Smooth muscle cell (in vitro differentiated cells): ENCODE results near the gene PLCB1. TPM values are rescaled to one million over a fixed set of nuclear protein-coding genes. Genes with fewer than 3 reads are reported as not detected.

Experiments
- DNase-seq: peaks from one replicate; lab custom pipeline; 2025; ENCODE audit not compliant: unreplicated experiment; lab: John Stamatoyannopoulos, UW
- H2AFZ ChIP-seq: fragments of 200-600 bp; sonication (generic); 2 replicates; pipeline ENCODE4 v1.6.0; 2016; ENCODE audit warnings: antibody characterized with exemption, low read depth, mild to moderate bottlenecking
- H3F3A ChIP-seq: fragments of 200-600 bp; sonication (generic); 2 replicates; pipeline ENCODE4 v1.6.0; 2017; ENCODE audit warnings: antibody characterized with exemption, low read depth
- H3K27ac ChIP-seq: fragments of 200-600 bp; sonication (generic); 2 replicates; pipeline ENCODE4 v1.5.1; 2016; ENCODE audit warnings: low read depth, mild to moderate bottlenecking
- H3K27me3 ChIP-seq: fragments of 200-600 bp; sonication (generic); 2 replicates; pipeline ENCODE4 v1.6.1; 2016; ENCODE audit warnings: low read depth, mild to moderate bottlenecking
- H3K36me3 ChIP-seq: fragments of 200-600 bp; sonication (generic); 2 replicates; pipeline ENCODE4 v1.5.1; 2016; ENCODE audit warnings: low read depth
- H3K4me1 ChIP-seq: fragments of 200-600 bp; sonication (generic); 2 replicates; pipeline ENCODE4 v1.5.1; 2016; ENCODE audit warnings: low read depth
- H3K4me2 ChIP-seq: fragments of 200-600 bp; sonication (generic); 2 replicates; pipeline ENCODE4 v1.6.0; 2016; ENCODE audit warnings: mild to moderate bottlenecking
- H3K4me3 ChIP-seq: fragments of 200-600 bp; sonication (generic); 2 replicates; pipeline ENCODE4 v1.5.1; 2016; ENCODE audit warnings: mild to moderate bottlenecking
- H3K79me2 ChIP-seq: fragments of 200-600 bp; sonication (generic); 2 replicates; pipeline ENCODE4 v1.6.0; 2016; ENCODE audit warnings: low read depth, mild to moderate bottlenecking
- H3K9ac ChIP-seq: fragments of 200-600 bp; sonication (generic); 2 replicates; pipeline ENCODE4 v1.6.0; 2016; ENCODE audit warnings: low read depth
- H3K9me3 ChIP-seq: fragments of 200-600 bp; sonication (generic); replicated peaks from 2 replicates; pipeline ENCODE4 v1.5.1; 2016; ENCODE audit warnings: low read depth
- H4K20me1 ChIP-seq: fragments of 200-600 bp; sonication (generic); 2 replicates; pipeline ENCODE4 v1.6.0; 2016; ENCODE audit warnings: low read depth
- CTCF ChIP-seq: fragments of 200-600 bp; sonication (generic); IDR thresholded peaks from 2 replicates; pipeline ENCODE4 v1.5.1; 2017; ENCODE audit warnings: borderline replicate concordance, mild to moderate bottlenecking, antibody characterized with exemption; ENCODE audit not compliant: insufficient read depth, poor library complexity, severe bottlenecking
- WGBS: methylation state at CpG from one replicate; pipeline ENCODE4 v1.1.7; 2016; ENCODE audit warnings: low lambda C conversion rate; 5-methylcytosine and 5-hydroxymethylcytosine counted together
- polyA plus RNA-seq: library from polyadenylated mRNA; unstranded; fragments of >200 nt; fragmentation: Nextera tagmentation; extraction: Ambion mirVana; gene quantifications from 2 replicates; pipeline ENCODE4 v1.2.1, GENCODE V29; 2016
- total RNA-seq: library from RNA; depleted of rRNA; stranded (reverse); fragments of >200 nt; gene quantifications from 2 replicates; pipeline ENCODE4 v1.2.3, GENCODE V29; 2014

PLCB1 gene
- total and polyA plus RNA-seq, 2 experiments from 2014 or later = 4.7 to 25.3 TPM

GRCh38 chr20:8127553-8128255 is 4.4 kb upstream of the PLCB1 start:
- Histone ChIP-seq H3K9ac (no peak overlapping the region), H3K4me2 (peak overlapping the region; percentile 48), H3K4me1 (peaks cover 12% of the 10 kb centered on the region), H4K20me1 (no peaks in the 10 kb centered on the region), H3K27me3 (no peaks in the 10 kb centered on the region), H2AFZ (no peak overlapping the region), H3K79me2 (no peaks in the 10 kb centered on the region), H3K4me3 (no peak overlapping the region), H3K36me3 (no peaks in the 10 kb centered on the region), H3K27ac (peak overlapping the region; percentile 23), H3K9me3 (no peaks in the 10 kb centered on the region), H3F3A (peaks cover 12% of the 10 kb centered on the region)
- DNase-seq = no peak
- no peak for TF ChIP-seq CTCF
- 30% methylated on average over 6 of the region's 6 CpGs for WGBS

GRCh38 chr20:8128291-8129060 is 3.6 kb upstream of the PLCB1 start:
- peaks cover 17% of the 10 kb centered on the region for H3K4me1 ChIP-seq
- whole genome bisulfite sequencing = 51% methylated on average over 5 of the region's 5 CpGs
- no peaks in the 10 kb centered on the region for H4K20me1 ChIP-seq
- no peak for DNase-seq
- TF ChIP-seq CTCF = no peak
- H3F3A ChIP-seq = peaks cover 12% of the 10 kb centered on the region
- H3K27ac ChIP-seq = peak overlapping the region; percentile 23
- no peaks in the 10 kb centered on the region for H3K79me2 ChIP-seq
- H3K4me3 ChIP-seq = no peak overlapping the region
- no peaks in the 10 kb centered on the region for H3K36me3 ChIP-seq
- H3K9ac ChIP-seq = no peak overlapping the region
- H2AFZ ChIP-seq = no peak overlapping the region
- no peaks in the 10 kb centered on the region for H3K9me3 ChIP-seq
- peaks cover 7% of the 10 kb centered on the region for H3K27me3 ChIP-seq
- H3K4me2 ChIP-seq = peak overlapping the region; percentile 48

- H3K4me1 ChIP-seq = peaks cover 17% of the 10 kb centered on the region
Observed at GRCh38 chr20:8129211-8129976, 2.7 kb upstream of the PLCB1 start.

More at GRCh38 chr20:8129211-8129976, 2.7 kb upstream of the PLCB1 start:
- Histone ChIP-seq H3K9me3 (no peaks in the 10 kb centered on the region), H3K4me2 (no peak overlapping the region), H4K20me1 (no peaks in the 10 kb centered on the region), H3K79me2 (no peaks in the 10 kb centered on the region), H2AFZ (no peak overlapping the region), H3K27me3 (peaks cover 17% of the 10 kb centered on the region), H3K27ac (no peak overlapping the region), H3F3A (peaks cover 12% of the 10 kb centered on the region), H3K4me3 (no peak overlapping the region), H3K36me3 (no peaks in the 10 kb centered on the region), H3K9ac (no peak overlapping the region)
- DNase-seq = no peak
- no peak for TF ChIP-seq CTCF
- 51% methylated on average over 6 of the region's 6 CpGs for WGBS
